HEK293 (cell line): ENCODE measurements around the gene SCUBE1.

Source experiments
- BCL11A ChIP-seq: fragments of 450-650 bp; formaldehyde crosslinking; IDR thresholded peaks from 2 replicates; pipeline ENCODE4 v1.5.1; 2016; ENCODE audit warnings: low read depth, missing biosample characterization, missing genetic modification characterization
- GLIS2 ChIP-seq: fragments of 450-650 bp; formaldehyde crosslinking; IDR thresholded peaks from 2 replicates; pipeline ENCODE4 v1.5.1; 2016; ENCODE audit warnings: missing biosample characterization, missing genetic modification characterization
- HOXC10 ChIP-seq: sonication (generic); formaldehyde crosslinking; IDR thresholded peaks from 2 replicates; pipeline ENCODE4 v1.8.1; 2023; ENCODE audit warnings: mild to moderate bottlenecking, missing genetic modification reagents
- KLF7 ChIP-seq: fragments of 450-650 bp; formaldehyde crosslinking; IDR thresholded peaks from 2 replicates; pipeline ENCODE4 v1.5.1; 2016; ENCODE audit warnings: missing biosample characterization, missing genetic modification characterization, borderline replicate concordance
- KLF8 ChIP-seq: fragments of 450-650 bp; formaldehyde crosslinking; IDR thresholded peaks from 2 replicates; pipeline ENCODE4 v1.5.1; 2016; ENCODE audit warnings: missing biosample characterization, missing genetic modification characterization
- SP3 ChIP-seq: fragments of 450-650 bp; formaldehyde crosslinking; IDR thresholded peaks from 2 replicates; pipeline ENCODE4 v1.5.1; 2016; ENCODE audit warnings: missing biosample characterization, missing genetic modification characterization
- TCF7L2 ChIP-seq: IDR thresholded peaks from 2 replicates; pipeline ENCODE4 v1.6.1; 2011; ENCODE audit warnings: low read depth, mild to moderate bottlenecking, inconsistent platforms, low read length, moderate library complexity, borderline replicate concordance
- ZBTB8A ChIP-seq: fragments of 450-650 bp; formaldehyde crosslinking; IDR thresholded peaks from 2 replicates; pipeline ENCODE4 v1.5.1; 2016; ENCODE audit warnings: missing biosample characterization, missing genetic modification characterization
- ZNF10 ChIP-seq: fragments of 450-650 bp; formaldehyde crosslinking; IDR thresholded peaks from 2 replicates; pipeline ENCODE4 v1.5.1; 2017; ENCODE audit warnings: missing biosample characterization, missing genetic modification characterization
- ZNF140 ChIP-seq: fragments of 450-650 bp; formaldehyde crosslinking; IDR thresholded peaks from 2 replicates; pipeline ENCODE4 v1.5.1; 2016; ENCODE audit warnings: missing biosample characterization, missing genetic modification characterization
- ZNF214 ChIP-seq: fragments of 450-650 bp; formaldehyde crosslinking; IDR thresholded peaks from 2 replicates; pipeline ENCODE4 v1.5.1; 2017; ENCODE audit warnings: missing biosample characterization, mild to moderate bottlenecking, missing genetic modification characterization, borderline replicate concordance
- ZNF223 ChIP-seq: fragments of 450-650 bp; formaldehyde crosslinking; IDR thresholded peaks from 2 replicates; pipeline ENCODE4 v1.5.1; 2016; ENCODE audit warnings: missing biosample characterization, missing genetic modification characterization
- ZNF266 ChIP-seq: fragments of 450-650 bp; formaldehyde crosslinking; IDR thresholded peaks from 2 replicates; pipeline ENCODE4 v1.5.1; 2016; ENCODE audit warnings: missing biosample characterization, missing genetic modification characterization, low read depth
- ZNF521 ChIP-seq: fragments of 450-650 bp; formaldehyde crosslinking; IDR thresholded peaks from 2 replicates; pipeline ENCODE4 v1.5.1; 2017; ENCODE audit warnings: missing biosample characterization, mild to moderate bottlenecking, missing genetic modification characterization
- ZNF555 ChIP-seq: fragments of 450-650 bp; formaldehyde crosslinking; conservative IDR thresholded peaks from 2 replicates; pipeline ENCODE4 v1.5.1; 2017; ENCODE audit warnings: missing biosample characterization, mild to moderate bottlenecking, missing genetic modification characterization, inconsistent platforms
- ZNF585B ChIP-seq: fragments of 450-650 bp; formaldehyde crosslinking; IDR thresholded peaks from 2 replicates; pipeline ENCODE4 v1.5.1; 2016; ENCODE audit warnings: missing biosample characterization, missing genetic modification characterization
- ZNF664 ChIP-seq: fragments of 450-650 bp; formaldehyde crosslinking; IDR thresholded peaks from 2 replicates; pipeline ENCODE4 v1.5.1; 2016; ENCODE audit warnings: missing biosample characterization, missing genetic modification characterization
- ZNF785 ChIP-seq: fragments of 450-650 bp; formaldehyde crosslinking; IDR thresholded peaks from 2 replicates; pipeline ENCODE4 v1.5.1; 2016; ENCODE audit warnings: missing biosample characterization, missing genetic modification characterization
- TF ChIP-seq, protein P1 (sequence below): fragments of 450-650 bp; formaldehyde crosslinking; IDR thresholded peaks from 2 replicates; pipeline ENCODE4 v1.5.1; 2016; ENCODE audit warnings: missing biosample characterization, missing genetic modification characterization
- TF ChIP-seq, protein P2 (sequence below): fragments of 450-650 bp; formaldehyde crosslinking; IDR thresholded peaks from 2 replicates; pipeline ENCODE4 v1.5.1; 2016; ENCODE audit warnings: missing biosample characterization, missing genetic modification characterization, borderline replicate concordance
- TF ChIP-seq, protein P3 (sequence below): fragments of 450-650 bp; IDR thresholded peaks from 2 replicates; pipeline ENCODE4 v1.5.1; 2018; ENCODE audit warnings: missing biosample characterization, mild to moderate bottlenecking, missing genetic modification characterization
- TF ChIP-seq, protein P4 (sequence below): sonication (generic); formaldehyde crosslinking; IDR thresholded peaks from 2 replicates; pipeline ENCODE4 v1.8.1; 2022; ENCODE audit warnings: mild to moderate bottlenecking, moderate library complexity, missing genetic modification reagents
- TF ChIP-seq, protein P5 (sequence below): fragments of 450-650 bp; formaldehyde crosslinking; IDR thresholded peaks from 2 replicates; pipeline ENCODE4 v1.5.1; 2016; ENCODE audit warnings: missing biosample characterization, missing genetic modification characterization
- TF ChIP-seq, protein P6 (sequence below): fragments of 450-650 bp; formaldehyde crosslinking; IDR thresholded peaks from 2 replicates; pipeline ENCODE4 v1.5.1; 2016; ENCODE audit warnings: missing biosample characterization, missing genetic modification characterization
- TF ChIP-seq, protein P7 (sequence below): fragments of 450-650 bp; formaldehyde crosslinking; IDR thresholded peaks from 2 replicates; pipeline ENCODE4 v1.5.1; 2017; ENCODE audit warnings: missing biosample characterization, missing genetic modification characterization

The SCUBE1 gene

DNA sequence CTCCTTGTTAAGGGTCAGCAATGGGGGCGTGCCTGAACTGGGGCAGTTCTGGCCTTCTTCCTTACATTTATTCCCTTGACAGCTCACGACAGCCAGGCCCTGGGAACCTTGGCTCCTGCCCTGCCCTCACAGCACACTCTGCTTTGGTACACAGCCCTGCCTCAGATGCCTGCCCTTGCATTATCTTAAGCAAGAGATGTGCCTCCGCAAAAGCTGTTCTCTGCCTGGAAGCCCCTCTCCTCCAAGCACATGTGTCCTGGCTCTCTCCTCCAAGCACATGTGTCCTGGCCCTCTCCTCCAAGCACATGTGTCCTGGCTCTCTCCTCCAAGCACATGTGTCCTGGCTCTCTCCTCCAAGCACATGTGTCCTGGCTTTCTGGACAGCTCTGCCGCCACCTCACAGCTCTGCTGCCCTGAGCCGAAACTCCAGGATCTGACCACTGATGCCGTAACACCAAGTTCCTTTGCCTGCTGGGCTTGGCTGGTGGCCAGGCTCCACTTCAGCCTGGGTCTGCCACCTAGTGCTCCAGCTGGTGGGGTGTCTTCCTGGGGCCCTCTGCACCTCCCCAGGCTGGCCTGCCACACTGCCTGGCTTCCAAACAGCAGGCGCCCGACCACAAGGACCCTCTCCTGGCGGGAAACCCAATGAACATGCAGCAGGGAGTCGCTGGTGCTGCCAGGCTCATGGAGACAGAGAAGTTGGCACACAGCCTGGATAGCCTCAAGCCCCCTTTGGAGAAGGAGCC, 53.0 kb downstream of the SCUBE1 start (continued):
- TF ChIP-seq, protein P1, sequence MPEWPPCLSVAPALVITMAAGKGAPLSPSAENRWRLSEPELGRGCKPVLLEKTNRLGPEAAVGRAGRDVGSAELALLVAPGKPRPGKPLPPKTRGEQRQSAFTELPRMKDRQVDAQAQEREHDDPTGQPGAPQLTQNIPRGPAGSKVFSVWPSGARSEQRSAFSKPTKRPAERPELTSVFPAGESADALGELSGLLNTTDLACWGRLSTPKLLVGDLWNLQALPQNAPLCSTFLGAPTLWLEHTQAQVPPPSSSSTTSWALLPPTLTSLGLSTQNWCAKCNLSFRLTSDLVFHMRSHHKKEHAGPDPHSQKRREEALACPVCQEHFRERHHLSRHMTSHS (tag by site-specific recombination): no peak
- TF ChIP-seq ZBTB8A (tag by site-specific recombination) (peak; percentile 78), ZNF521 (tag by site-specific recombination) (no peak), ZNF140 (no peak), GLIS2 (peak; percentile 71; the same call in 1 of the 2 replicates), ZNF585B (tag by site-specific recombination) (no peak), HOXC10 (no peak), BCL11A (no peak), SP3 (tag by site-specific recombination) (no peak), KLF7 (no peak), KLF8 (tag by site-specific recombination) (no peak), ZNF785 (tag by site-specific recombination) (no peak), ZNF223 (no peak), ZNF555 (tag by site-specific recombination) (no peak), ZNF214 (tag by site-specific recombination) (no peak), ZNF266 (no peak), ZNF10 (tag by site-specific recombination) (no peak), ZNF664 (tag by site-specific recombination) (no peak), TCF7L2 (no peak)
- TF ChIP-seq, protein P2, sequence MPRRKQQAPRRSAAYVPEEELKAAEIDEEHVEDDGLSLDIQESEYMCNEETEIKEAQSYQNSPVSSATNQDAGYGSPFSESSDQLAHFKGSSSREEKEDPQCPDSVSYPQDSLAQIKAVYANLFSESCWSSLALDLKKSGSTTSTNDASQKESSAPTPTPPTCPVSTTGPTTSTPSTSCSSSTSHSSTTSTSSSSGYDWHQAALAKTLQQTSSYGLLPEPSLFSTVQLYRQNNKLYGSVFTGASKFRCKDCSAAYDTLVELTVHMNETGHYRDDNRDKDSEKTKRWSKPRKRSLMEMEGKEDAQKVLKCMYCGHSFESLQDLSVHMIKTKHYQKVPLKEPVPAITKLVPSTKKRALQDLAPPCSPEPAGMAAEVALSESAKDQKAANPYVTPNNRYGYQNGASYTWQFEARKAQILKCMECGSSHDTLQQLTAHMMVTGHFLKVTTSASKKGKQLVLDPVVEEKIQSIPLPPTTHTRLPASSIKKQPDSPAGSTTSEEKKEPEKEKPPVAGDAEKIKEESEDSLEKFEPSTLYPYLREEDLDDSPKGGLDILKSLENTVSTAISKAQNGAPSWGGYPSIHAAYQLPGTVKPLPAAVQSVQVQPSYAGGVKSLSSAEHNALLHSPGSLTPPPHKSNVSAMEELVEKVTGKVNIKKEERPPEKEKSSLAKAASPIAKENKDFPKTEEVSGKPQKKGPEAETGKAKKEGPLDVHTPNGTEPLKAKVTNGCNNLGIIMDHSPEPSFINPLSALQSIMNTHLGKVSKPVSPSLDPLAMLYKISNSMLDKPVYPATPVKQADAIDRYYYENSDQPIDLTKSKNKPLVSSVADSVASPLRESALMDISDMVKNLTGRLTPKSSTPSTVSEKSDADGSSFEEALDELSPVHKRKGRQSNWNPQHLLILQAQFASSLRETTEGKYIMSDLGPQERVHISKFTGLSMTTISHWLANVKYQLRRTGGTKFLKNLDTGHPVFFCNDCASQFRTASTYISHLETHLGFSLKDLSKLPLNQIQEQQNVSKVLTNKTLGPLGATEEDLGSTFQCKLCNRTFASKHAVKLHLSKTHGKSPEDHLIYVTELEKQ (tag by site-specific recombination): no peak
- TF ChIP-seq, protein P3, sequence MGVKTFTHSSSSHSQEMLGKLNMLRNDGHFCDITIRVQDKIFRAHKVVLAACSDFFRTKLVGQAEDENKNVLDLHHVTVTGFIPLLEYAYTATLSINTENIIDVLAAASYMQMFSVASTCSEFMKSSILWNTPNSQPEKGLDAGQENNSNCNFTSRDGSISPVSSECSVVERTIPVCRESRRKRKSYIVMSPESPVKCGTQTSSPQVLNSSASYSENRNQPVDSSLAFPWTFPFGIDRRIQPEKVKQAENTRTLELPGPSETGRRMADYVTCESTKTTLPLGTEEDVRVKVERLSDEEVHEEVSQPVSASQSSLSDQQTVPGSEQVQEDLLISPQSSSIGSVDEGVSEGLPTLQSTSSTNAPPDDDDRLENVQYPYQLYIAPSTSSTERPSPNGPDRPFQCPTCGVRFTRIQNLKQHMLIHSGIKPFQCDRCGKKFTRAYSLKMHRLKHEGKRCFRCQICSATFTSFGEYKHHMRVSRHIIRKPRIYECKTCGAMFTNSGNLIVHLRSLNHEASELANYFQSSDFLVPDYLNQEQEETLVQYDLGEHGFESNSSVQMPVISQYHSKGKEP (tag by site-specific recombination): no peak
- TF ChIP-seq, protein P4, sequence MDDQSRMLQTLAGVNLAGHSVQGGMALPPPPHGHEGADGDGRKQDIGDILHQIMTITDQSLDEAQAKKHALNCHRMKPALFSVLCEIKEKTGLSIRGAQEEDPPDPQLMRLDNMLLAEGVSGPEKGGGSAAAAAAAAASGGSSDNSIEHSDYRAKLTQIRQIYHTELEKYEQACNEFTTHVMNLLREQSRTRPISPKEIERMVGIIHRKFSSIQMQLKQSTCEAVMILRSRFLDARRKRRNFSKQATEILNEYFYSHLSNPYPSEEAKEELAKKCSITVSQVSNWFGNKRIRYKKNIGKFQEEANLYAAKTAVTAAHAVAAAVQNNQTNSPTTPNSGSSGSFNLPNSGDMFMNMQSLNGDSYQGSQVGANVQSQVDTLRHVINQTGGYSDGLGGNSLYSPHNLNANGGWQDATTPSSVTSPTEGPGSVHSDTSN: 0 out of 2 replicates have a peak, but pooled peaks have one; percentile 19
- TF ChIP-seq, protein P5, sequence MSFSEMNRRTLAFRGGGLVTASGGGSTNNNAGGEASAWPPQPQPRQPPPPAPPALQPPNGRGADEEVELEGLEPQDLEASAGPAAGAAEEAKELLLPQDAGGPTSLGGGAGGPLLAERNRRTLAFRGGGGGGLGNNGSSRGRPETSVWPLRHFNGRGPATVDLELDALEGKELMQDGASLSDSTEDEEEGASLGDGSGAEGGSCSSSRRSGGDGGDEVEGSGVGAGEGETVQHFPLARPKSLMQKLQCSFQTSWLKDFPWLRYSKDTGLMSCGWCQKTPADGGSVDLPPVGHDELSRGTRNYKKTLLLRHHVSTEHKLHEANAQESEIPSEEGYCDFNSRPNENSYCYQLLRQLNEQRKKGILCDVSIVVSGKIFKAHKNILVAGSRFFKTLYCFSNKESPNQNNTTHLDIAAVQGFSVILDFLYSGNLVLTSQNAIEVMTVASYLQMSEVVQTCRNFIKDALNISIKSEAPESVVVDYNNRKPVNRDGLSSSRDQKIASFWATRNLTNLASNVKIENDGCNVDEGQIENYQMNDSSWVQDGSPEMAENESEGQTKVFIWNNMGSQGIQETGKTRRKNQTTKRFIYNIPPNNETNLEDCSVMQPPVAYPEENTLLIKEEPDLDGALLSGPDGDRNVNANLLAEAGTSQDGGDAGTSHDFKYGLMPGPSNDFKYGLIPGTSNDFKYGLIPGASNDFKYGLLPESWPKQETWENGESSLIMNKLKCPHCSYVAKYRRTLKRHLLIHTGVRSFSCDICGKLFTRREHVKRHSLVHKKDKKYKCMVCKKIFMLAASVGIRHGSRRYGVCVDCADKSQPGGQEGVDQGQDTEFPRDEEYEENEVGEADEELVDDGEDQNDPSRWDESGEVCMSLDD: no peak
- TF ChIP-seq, protein P6, sequence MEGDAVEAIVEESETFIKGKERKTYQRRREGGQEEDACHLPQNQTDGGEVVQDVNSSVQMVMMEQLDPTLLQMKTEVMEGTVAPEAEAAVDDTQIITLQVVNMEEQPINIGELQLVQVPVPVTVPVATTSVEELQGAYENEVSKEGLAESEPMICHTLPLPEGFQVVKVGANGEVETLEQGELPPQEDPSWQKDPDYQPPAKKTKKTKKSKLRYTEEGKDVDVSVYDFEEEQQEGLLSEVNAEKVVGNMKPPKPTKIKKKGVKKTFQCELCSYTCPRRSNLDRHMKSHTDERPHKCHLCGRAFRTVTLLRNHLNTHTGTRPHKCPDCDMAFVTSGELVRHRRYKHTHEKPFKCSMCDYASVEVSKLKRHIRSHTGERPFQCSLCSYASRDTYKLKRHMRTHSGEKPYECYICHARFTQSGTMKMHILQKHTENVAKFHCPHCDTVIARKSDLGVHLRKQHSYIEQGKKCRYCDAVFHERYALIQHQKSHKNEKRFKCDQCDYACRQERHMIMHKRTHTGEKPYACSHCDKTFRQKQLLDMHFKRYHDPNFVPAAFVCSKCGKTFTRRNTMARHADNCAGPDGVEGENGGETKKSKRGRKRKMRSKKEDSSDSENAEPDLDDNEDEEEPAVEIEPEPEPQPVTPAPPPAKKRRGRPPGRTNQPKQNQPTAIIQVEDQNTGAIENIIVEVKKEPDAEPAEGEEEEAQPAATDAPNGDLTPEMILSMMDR (tag by site-specific recombination): peak; percentile 72
- TF ChIP-seq, protein P7, sequence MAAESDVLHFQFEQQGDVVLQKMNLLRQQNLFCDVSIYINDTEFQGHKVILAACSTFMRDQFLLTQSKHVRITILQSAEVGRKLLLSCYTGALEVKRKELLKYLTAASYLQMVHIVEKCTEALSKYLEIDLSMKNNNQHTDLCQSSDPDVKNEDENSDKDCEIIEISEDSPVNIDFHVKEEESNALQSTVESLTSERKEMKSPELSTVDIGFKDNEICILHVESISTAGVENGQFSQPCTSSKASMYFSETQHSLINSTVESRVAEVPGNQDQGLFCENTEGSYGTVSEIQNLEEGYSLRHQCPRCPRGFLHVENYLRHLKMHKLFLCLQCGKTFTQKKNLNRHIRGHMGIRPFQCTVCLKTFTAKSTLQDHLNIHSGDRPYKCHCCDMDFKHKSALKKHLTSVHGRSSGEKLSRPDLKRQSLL: no peak
